Measurements from ENCODE around the gene MPZ. TPM values are rescaled to one million over a fixed set of nuclear protein-coding genes. Genes with fewer than 3 reads are reported as not detected.

MPZ gene
- total and polyA plus RNA-seq, 2 donors from 2014 or later = 3.0 to 4.1 TPM

DNA sequence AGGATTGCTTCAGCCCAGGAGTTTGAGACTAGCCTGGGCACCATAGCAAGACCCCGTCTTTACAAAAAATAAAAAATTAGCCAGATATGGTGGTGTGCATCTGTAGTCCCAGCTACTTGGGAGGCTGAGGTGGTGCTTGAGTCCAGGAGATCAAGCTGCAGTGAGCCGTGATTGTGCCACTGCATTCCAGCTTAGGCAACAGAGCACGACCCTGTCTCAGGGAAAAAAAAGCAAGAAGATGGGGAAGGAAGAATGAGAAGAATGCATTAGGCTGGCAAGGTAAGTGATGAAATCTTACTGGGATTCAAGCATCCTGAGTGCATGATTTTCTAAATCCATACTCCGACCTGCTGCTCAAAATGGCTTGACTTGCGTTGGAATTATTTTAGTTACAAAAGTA lies 44.5 kb downstream of the MPZ start:
- no peak overlapping the region for H3K4me3 ChIP-seq (ENCODE audit: low read length in 3 of 3)
- H3K27me3 ChIP-seq (ENCODE audit: control insufficient read depth, insufficient read depth, low read length) = no peaks in the 10 kb centered on the region
- no peaks in the 10 kb centered on the region for H3K9me3 ChIP-seq (ENCODE audit: control insufficient read depth in 2 of 3, insufficient read depth in 1 of 3, low read length in 3 of 3)
- no peak for FAIRE-seq
- no peaks in the 10 kb centered on the region for H3K36me3 ChIP-seq (ENCODE audit: control insufficient read depth in 2 of 3, insufficient read depth in 3 of 3, low read length in 3 of 3)
- H3K4me1 ChIP-seq (ENCODE audit: control insufficient read depth in 2 of 3, insufficient read depth in 2 of 3, low read depth in 1 of 3, low read length in 3 of 3) = no peaks in the 10 kb centered on the region
- no peak overlapping the region for H3K27ac ChIP-seq (ENCODE audit: low read depth in 2 of 2, low read length in 2 of 2)
- intact Hi-C loops (cut with DNase I) = no loop called here
- DNase-seq = no peak
- TF ChIP-seq, protein P1, sequence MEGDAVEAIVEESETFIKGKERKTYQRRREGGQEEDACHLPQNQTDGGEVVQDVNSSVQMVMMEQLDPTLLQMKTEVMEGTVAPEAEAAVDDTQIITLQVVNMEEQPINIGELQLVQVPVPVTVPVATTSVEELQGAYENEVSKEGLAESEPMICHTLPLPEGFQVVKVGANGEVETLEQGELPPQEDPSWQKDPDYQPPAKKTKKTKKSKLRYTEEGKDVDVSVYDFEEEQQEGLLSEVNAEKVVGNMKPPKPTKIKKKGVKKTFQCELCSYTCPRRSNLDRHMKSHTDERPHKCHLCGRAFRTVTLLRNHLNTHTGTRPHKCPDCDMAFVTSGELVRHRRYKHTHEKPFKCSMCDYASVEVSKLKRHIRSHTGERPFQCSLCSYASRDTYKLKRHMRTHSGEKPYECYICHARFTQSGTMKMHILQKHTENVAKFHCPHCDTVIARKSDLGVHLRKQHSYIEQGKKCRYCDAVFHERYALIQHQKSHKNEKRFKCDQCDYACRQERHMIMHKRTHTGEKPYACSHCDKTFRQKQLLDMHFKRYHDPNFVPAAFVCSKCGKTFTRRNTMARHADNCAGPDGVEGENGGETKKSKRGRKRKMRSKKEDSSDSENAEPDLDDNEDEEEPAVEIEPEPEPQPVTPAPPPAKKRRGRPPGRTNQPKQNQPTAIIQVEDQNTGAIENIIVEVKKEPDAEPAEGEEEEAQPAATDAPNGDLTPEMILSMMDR (IDR thresholded peaks at IDR 0.05; ENCODE audit: borderline replicate concordance, extremely low read depth, insufficient read depth) = no peak
- H3K9ac ChIP-seq (ENCODE audit: low read length in 3 of 3) = no peak overlapping the region

DNA sequence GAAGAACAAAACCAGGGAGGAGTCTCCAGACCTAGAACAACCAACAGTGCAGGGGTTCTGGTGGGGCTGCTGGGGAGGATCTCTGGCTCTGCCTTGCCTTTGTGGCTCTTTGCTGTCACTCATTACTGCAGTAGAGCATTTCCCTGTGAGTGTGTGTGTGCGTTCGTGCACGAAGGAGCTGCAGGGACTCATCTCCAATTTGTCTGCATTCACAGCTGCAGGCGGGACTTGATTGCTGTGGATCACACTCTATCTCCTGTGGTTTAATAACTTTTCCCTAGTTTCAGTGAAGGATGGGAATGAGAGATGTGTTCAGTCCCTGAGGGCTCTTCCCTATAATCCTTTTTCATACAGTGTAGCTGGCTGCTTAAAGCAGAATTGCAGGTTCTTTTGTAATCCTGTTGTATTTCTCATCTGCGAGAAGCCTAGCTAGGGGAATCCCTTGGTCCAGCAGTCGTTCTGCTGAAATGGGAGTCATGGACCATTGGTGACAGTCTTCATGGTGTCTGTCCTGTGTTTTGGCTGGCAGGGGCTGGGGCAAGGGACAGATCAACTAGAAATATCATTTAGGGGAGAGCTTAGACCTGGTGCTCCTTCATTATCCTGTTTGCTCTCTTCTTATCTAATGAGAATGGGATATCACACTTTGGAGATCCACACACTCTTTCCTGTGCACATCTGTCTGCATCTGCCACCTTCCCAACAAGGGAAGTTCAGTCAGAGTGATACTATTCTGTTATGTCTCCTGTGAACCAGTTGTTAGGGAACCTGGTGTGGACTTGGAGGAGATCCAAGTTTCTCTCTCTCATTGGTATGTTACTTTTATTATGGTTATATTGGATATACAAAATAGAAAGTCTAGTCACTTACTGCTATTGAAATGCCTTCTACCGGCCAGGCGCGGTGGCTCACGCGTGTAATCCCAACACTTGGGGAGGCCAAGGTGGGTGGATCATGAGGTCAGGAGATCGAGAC lies 48.2 kb downstream of the MPZ start:
- intact Hi-C loops (cut with DNase I) = no loop called here
- Histone ChIP-seq H3K9ac (ENCODE audit: low read length in 3 of 3) (no peak overlapping the region), H3K36me3 (ENCODE audit: control insufficient read depth in 2 of 3, insufficient read depth in 3 of 3, low read length in 3 of 3) (no peaks in the 10 kb centered on the region), H3K27me3 (ENCODE audit: control insufficient read depth, insufficient read depth, low read length) (peaks cover 4% of the 10 kb centered on the region), H3K4me1 (ENCODE audit: control insufficient read depth in 2 of 3, insufficient read depth in 2 of 3, low read depth in 1 of 3, low read length in 3 of 3) (peaks cover 0 to 6% (median 0%) of the 10 kb centered on the region in 3 donors), H3K27ac (ENCODE audit: low read depth in 2 of 2, low read length in 2 of 2) (no peak overlapping the region), H3K9me3 (ENCODE audit: control insufficient read depth in 2 of 3, insufficient read depth in 1 of 3, low read length in 3 of 3) (peaks cover 0 to 3% (median 0%) of the 10 kb centered on the region in 3 donors), H3K4me3 (ENCODE audit: low read length in 3 of 3) (no peak overlapping the region)
- DNase-seq (peak in 3 of 5 donors; percentile 18 to 34 (median 29)), FAIRE-seq (no peak)
- TF ChIP-seq, protein P1 (IDR thresholded peaks at IDR 0.05; ENCODE audit: borderline replicate concordance, extremely low read depth, insufficient read depth) = no peak

DNA sequence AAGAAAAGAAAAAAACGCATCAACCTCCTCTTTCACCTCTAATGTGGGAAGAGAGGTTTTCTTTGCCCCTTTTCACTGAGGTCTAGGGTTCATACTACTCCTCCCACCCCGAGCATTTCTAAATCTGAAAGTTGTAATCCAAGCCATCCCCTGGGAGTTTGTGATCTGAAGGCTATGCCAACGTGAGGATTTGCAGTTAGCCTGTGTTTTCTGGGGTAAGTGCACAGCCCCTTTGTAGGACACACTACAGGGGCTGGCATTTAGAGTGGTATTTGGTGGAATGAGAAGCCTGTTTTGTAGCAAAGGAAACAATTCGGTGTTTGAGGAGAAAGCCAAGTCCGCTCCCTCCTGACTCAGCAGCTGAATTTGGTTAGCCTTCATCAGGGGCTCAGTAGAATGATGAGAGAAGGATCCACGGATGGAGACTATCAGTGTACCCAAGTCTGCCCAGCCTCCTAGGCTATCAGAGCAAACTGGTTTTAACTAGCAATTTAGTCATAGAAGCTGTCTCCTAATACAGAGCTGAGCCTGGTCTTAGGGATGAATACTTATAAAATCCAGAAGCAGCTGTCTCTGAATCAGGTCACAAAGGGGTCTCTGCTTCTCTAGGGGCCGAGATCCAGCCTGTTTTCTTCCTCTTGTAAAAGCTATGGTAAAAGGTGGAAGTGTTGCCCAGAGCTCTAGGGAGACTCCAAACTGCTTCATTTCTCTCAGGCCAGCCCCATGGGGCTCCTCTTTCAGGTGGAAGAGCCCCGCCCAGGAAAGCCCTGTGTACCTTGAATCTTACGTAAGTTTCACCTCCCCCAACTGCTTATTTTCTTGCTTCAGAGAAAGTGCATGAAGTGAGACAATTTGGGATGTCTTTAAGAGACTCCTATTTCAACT lies 49.1 kb downstream of the MPZ start:
- Histone ChIP-seq H3K9me3 (ENCODE audit: control insufficient read depth in 2 of 3, insufficient read depth in 1 of 3, low read length in 3 of 3) (peaks cover 0 to 3% (median 0%) of the 10 kb centered on the region in 3 donors), H3K27ac (ENCODE audit: low read depth in 2 of 2, low read length in 2 of 2) (no peak overlapping the region), H3K4me1 (ENCODE audit: control insufficient read depth in 2 of 3, insufficient read depth in 2 of 3, low read depth in 1 of 3, low read length in 3 of 3) (peaks cover 0 to 6% (median 0%) of the 10 kb centered on the region in 3 donors), H3K36me3 (ENCODE audit: control insufficient read depth in 2 of 3, insufficient read depth in 3 of 3, low read length in 3 of 3) (no peaks in the 10 kb centered on the region), H3K4me3 (ENCODE audit: low read length in 3 of 3) (no peak overlapping the region), H3K9ac (ENCODE audit: low read length in 3 of 3) (no peak overlapping the region), H3K27me3 (ENCODE audit: control insufficient read depth, insufficient read depth, low read length) (peaks cover 4% of the 10 kb centered on the region)
- FAIRE-seq = no peak
- DNase-seq = no peak
- intact Hi-C loops (cut with DNase I) = no loop called here
- TF ChIP-seq, protein P1 (IDR thresholded peaks at IDR 0.05; ENCODE audit: borderline replicate concordance, extremely low read depth, insufficient read depth) = no peak

Data from kidney (tissue), 14 donors.